RWPE1 (cell line): ENCODE data around the gene RTN4RL1.
"Not testable (repeated sequence)": the region's sequence is repeated elsewhere in the genome, so short reads cannot be mapped to it uniquely, and the experiment has no call there.

Experiments
- CTCF ChIA-PET: fragments of 350-600 bp; sonication (Branson Sonifier 250); formaldehyde crosslinking; extraction: SDS; loops from one replicate; lab custom pipeline; 2021; lab: Yijun Ruan, JAX
- POLR2A ChIA-PET: fragments of 400-600 bp; formaldehyde crosslinking; extraction: SDS; loops from one replicate; lab custom pipeline; 2020; ENCODE audit warnings: antibody characterized with exemption; ENCODE audit not compliant: low non-redundant PET; lab: Yijun Ruan, JAX
- DNase-seq: peaks from one replicate; pipeline ENCODE4 v3.0.0; 2012; ENCODE audit warnings: low spot score
- H3K27ac ChIP-seq: fragments of 450-650 bp; 2 replicates; pipeline ENCODE4 v1.5.1; 2017
- TF ChIP-seq, protein P1 (sequence below): fragments of 450-650 bp; conservative IDR thresholded peaks from 2 replicates; pipeline ENCODE4 v1.5.1; 2017; ENCODE audit warnings: low read depth, mild to moderate bottlenecking

The RTN4RL1 gene

DNA sequence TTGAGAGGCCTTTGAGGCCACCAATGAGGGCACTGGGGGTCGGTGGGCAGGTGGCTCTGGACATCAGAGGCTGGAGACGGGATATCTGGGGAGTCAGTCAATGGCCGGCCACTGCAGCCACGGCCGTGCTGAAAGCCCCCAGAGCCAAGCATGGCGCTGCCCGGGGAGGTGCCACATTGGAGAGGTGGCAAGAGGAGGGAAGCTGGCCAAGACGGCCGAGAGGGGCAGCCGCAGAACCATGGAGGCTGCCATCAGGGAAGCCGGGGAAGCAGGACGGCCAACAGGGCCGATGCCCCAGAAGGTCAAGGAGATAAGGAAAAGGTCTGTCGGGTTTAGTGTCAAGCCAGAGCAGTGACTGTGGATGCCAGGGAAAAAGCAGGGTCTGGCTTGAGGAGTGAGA is 9.8 kb downstream of the RTN4RL1 start:
- no peak overlapping the region for H3K27ac ChIP-seq
- TF ChIP-seq, protein P1, sequence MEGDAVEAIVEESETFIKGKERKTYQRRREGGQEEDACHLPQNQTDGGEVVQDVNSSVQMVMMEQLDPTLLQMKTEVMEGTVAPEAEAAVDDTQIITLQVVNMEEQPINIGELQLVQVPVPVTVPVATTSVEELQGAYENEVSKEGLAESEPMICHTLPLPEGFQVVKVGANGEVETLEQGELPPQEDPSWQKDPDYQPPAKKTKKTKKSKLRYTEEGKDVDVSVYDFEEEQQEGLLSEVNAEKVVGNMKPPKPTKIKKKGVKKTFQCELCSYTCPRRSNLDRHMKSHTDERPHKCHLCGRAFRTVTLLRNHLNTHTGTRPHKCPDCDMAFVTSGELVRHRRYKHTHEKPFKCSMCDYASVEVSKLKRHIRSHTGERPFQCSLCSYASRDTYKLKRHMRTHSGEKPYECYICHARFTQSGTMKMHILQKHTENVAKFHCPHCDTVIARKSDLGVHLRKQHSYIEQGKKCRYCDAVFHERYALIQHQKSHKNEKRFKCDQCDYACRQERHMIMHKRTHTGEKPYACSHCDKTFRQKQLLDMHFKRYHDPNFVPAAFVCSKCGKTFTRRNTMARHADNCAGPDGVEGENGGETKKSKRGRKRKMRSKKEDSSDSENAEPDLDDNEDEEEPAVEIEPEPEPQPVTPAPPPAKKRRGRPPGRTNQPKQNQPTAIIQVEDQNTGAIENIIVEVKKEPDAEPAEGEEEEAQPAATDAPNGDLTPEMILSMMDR, result no peak
- DNase-seq, result no peak
- ChIA-PET POLR2A (no interaction called here), CTCF (no interaction called here)

DNA sequence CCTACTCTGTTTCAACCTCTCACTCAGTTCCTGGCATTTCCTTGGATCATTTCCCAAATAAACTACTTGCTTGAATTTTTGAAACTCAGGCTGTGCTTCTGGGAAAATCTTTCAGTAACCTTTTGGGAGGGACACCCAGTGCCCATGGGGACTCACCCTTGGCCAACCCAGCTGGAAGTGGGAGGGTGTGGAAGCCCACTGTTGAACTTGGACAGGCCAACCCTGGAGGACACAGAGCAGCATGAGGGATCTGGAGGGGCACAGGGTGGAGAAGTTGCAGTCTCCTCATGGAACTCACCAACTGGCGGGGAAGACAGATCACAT is 11.2 kb downstream of the RTN4RL1 start:
- no peak for DNase-seq
- ChIA-PET CTCF (no interaction called here), POLR2A (no interaction called here)
- H3K27ac ChIP-seq, result peak overlapping the region; percentile 32
- TF ChIP-seq, protein P1, result no peak

DNA sequence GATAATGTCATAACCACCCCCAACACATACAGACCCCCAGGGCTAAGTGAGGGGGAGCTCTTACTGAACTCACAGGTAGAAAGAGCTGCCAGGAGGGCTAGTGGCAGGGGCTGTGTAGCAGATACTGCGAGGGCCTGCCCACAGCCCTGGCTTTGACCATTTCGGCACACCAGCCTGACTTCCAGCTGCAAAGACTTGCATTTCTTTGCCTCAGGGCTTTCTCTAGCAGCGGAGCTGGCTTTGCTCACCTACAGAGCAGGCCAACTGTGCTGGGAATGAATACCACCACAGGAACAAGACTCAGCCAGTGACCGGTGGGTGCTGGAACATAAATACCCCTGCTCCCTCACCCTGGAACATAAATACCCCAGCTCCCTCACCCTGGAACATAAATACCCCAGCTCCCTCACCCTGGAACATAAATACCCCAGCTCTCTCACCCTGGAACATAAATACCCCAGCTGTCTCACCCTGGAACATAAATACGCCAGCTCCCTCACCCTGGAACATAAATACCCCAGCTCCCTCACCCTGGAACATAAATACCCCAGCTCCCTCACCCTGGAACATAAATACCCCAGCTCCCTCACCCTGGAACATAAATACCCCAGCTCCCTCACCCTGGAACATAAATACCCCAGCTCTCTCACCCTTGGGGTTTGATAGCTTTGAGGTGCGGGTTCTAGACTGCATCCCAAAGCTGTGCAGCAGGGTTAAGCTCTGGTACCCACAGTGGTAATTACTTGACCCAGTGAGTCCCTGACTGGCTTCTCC is 11.7 kb downstream of the RTN4RL1 start:
- H3K27ac ChIP-seq, result peak overlapping the region; percentile 94

DNA sequence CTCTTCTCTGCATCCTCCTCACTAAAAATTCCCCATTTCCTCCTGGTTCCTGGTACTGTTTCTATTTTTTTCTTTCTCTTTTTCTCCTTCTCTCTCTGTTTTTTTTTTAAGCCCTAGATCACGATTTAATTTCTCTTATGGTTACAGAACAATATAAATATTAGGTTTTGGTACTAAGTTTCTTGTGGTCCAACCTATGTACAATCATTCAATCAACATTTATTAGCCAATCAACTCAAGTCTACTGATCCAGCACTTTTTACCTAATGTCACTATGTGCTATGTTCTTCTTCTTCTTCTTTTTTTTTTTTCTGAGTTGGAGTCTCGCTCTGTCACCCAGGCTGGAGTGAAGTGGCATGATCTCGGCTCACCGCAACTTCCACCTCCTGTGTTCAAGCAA is 12.6 kb downstream of the RTN4RL1 start:
- CTCF ChIA-PET, result no interaction called here
- DNase-seq, result no peak
- TF ChIP-seq, protein P1, result no peak
- POLR2A ChIA-PET, result interaction anchor here (0.7 kb wide), 1 partner anchor 13 kb away, joined by 3 read pairs; no protein-coding TSS in a partner anchor
- H3K27ac ChIP-seq, result peak overlapping the region; percentile 94

More for the DNA sequence above, 11.7 kb downstream of the RTN4RL1 start:
- CTCF ChIA-PET, DNase-seq, POLR2A ChIA-PET: not testable (repeated sequence)

DNA sequence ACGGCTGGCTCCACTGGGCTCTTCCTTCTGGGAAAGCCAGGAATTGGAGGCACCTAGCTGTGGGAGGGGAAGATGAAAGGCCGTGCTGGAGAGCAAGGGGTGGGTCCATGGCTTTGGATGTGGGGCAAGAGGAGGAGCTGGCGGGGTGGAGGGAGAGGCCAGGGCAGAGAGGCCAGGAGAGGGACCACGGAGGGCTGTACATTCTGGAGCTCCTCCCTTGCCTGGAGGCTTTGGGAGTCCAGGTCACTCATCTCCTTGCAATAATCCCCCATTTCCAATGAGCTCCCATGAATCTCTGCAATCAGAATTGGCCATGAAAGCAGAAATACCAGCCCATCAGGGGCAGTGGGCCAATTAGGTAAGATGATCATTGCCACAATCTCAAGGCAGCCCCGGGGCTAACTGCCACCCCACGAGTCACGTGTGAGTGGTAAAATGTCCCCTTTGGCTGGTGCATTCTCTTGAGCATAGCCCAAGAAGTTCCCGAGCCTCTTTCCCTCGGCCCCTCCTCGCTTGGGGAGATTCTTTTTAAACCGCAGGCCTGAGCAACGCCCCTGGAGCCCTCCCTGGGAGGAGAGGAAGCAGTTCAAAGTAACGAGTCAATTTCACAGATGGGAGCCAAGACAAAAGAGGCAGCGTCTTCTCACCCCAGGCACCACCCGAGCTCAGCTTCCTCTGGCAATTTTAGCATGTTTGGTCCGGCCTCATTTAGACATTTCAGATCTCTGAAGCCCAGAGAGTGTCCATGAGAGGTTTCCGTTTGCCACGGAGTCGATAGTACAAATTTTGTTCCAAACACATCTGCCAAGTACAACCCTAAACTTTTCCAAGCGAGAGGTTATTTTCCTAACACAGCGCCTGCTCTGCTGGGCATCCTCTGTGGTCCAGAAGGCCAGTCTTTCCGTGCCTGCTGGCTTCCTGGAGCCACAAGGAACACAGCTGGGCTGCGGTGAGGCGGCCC is 13.4 kb downstream of the RTN4RL1 start:
- peak overlapping the region; percentile 94 for H3K27ac ChIP-seq
- DNase-seq, result peak; percentile 67
- ChIA-PET CTCF (interaction anchor here (0.6 kb wide), 1 partner anchor 27 kb away, joined by 3 read pairs; no protein-coding TSS in a partner anchor), POLR2A (interaction anchor here (0.5 to 0.7 kb wide), 2 partner anchors 12 to 90 kb away, joined by 3 read pairs; no protein-coding TSS in a partner anchor)
- TF ChIP-seq, protein P1, result no peak

DNA sequence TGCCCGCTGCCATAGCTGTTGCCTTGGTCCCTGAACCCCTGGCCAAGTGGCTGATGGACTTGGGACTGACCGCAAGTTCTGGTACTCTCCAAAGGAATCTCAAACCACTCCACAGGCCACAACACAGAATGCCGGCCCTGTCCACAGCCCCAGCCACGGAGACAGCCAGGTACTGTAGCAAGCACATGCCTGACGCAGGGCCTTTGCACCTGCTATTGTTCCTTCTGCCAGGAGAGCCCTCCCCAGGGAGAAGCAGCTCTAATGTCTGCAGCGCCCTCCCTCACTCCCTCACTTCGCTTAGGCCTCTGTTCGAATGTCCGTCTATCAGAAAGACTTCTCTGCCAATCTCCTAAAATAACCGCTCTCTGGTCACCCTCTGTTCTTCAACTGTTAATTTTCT is 15.4 kb downstream of the RTN4RL1 start:
- ChIA-PET CTCF (no interaction called here), POLR2A (no interaction called here)
- no peak for DNase-seq
- peak overlapping the region; percentile 94 for H3K27ac ChIP-seq
- TF ChIP-seq, protein P1, result no peak
